HepG2 (cell line): ENCODE measurements around the gene HS6ST2. TPM values are rescaled to one million over a fixed set of nuclear protein-coding genes. Genes with fewer than 3 reads are reported as not detected.

ENCODE experiments used
- ATAC-seq: fragments of 200-7000 bp; cut with Tn5 transposase; 3 replicates; pipeline ENCODE4 v1.9.1; 2020; ENCODE audit warnings: mild to moderate bottlenecking, moderate library complexity
- BruUV-seq: library from RNA; stranded (reverse); fragments of 400-500 nt; replicated peaks from 2 replicates; lab custom pipeline; 2021; lab: Mats Ljungman, UMichigan
- CTCF ChIA-PET: fragments of 300-600 bp; formaldehyde crosslinking; extraction: SDS; loops from one replicate; lab custom pipeline; 2021; ENCODE audit warnings: low total read pairs, inconsistent platforms, low intra/inter-chr PET ratio; lab: Yijun Ruan, JAX
- POLR2A ChIA-PET: fragments of 350-600 bp; sonication (Branson Sonifier 250); formaldehyde crosslinking; loops from one replicate; lab custom pipeline; 2020; ENCODE audit warnings: antibody characterized with exemption, inconsistent platforms; lab: Yijun Ruan, JAX
- DNase-seq: peaks from one replicate; pipeline ENCODE4 v3.0.0-alpha.2; 2015; ENCODE audit warnings: low spot score
- FAIRE-seq: peaks from 3 replicates; lab custom pipeline; 2011; peaks lifted over from hg19 to GRCh38; lab: Jason Lieb, UNC
- H2AFZ ChIP-seq: one replicate; pipeline ENCODE4 v1.6.1; 2011; ENCODE audit warnings: low read length, inconsistent platforms
- H3K27ac ChIP-seq: fragments of 300-600 bp; 3 replicates; pipeline ENCODE4 v1.8.0; 2011; ENCODE audit warnings: mixed run types, mild to moderate bottlenecking, mixed read lengths, low read length, inconsistent platforms; ENCODE audit not compliant: insufficient read depth; ENCODE audit errors: extremely low read length
- H3K27me3 ChIP-seq, 2 experiments: fragments of 200-600 bp in 1 of 2; 2 replicates in 1 of 2; 3 replicates in 1 of 2; pipeline versions ENCODE4 v1.6.0 to v1.8.0; 2011; ENCODE audit warnings: low read length in 2 of 2, mild to moderate bottlenecking in 2 of 2, moderate library complexity in 2 of 2, inconsistent platforms in 1 of 2; ENCODE audit not compliant: insufficient read depth in 2 of 2, control insufficient read depth in 1 of 2
- H3K36me3 ChIP-seq, 2 experiments: fragments of 200-600 bp in 1 of 2; replicated peaks in 1 of 2; 2 replicates in 1 of 2; 3 replicates in 1 of 2; pipeline versions ENCODE4 v1.5.1 to v1.8.0; 2011; ENCODE audit warnings: low read length in 2 of 2, inconsistent platforms in 1 of 2; ENCODE audit not compliant: insufficient read depth in 2 of 2, control insufficient read depth in 1 of 2
- H3K4me1 ChIP-seq: 2 replicates; pipeline ENCODE4 v1.5.1; 2012; ENCODE audit warnings: low read length, inconsistent platforms; ENCODE audit not compliant: insufficient read depth
- H3K4me2 ChIP-seq: 2 replicates; pipeline ENCODE4 v1.6.0; 2011; ENCODE audit warnings: low read depth, low read length, inconsistent platforms
- H3K4me3 ChIP-seq, 3 experiments: fragments of 200-600 bp in 1 of 3; sonication (generic), shearing (Covaris generic) in 1 of 3; replicated peaks in 1 of 3; 2 replicates each; pipeline ENCODE4 v1.5.1; 2011 to 2016; ENCODE audit warnings: low read length in 3 of 3, inconsistent platforms in 2 of 3, low read depth in 2 of 3, mild to moderate bottlenecking in 2 of 3, control low read depth in 1 of 3, mixed read lengths in 1 of 3; ENCODE audit not compliant: insufficient read depth in 1 of 3
- H3K79me2 ChIP-seq: one replicate; pipeline ENCODE4 v1.6.1; 2011; ENCODE audit warnings: low read length, inconsistent platforms; ENCODE audit not compliant: insufficient read depth
- H3K9ac ChIP-seq: 2 replicates; pipeline ENCODE4 v1.6.0; 2011; ENCODE audit warnings: mild to moderate bottlenecking, low read depth, low read length, inconsistent platforms; ENCODE audit not compliant: insufficient read depth
- H3K9me3 ChIP-seq: 2 replicates; pipeline ENCODE4 v1.5.1; 2012; ENCODE audit warnings: mild to moderate bottlenecking, low read length
- H4K20me1 ChIP-seq: 2 replicates; pipeline ENCODE4 v1.6.0; 2011; ENCODE audit warnings: inconsistent platforms, mild to moderate bottlenecking, low read length, moderate library complexity; ENCODE audit not compliant: insufficient read depth
- GFI1 ChIP-seq: sonication (generic); formaldehyde crosslinking; IDR thresholded peaks from 2 replicates; pipeline ENCODE4 v1.5.0; 2020; ENCODE audit warnings: missing genetic modification reagents, mild to moderate bottlenecking, borderline replicate concordance
- RCOR2 ChIP-seq: IDR thresholded peaks from 2 replicates; pipeline ENCODE4 v1.6.1; 2016; ENCODE audit warnings: missing biosample characterization, missing genetic modification reagents
- RELA ChIP-seq: sonication (generic); formaldehyde crosslinking; IDR thresholded peaks from 2 replicates; pipeline ENCODE4 v1.4.0; 2020; ENCODE audit warnings: missing genetic modification reagents
- SIN3B ChIP-seq: fragments of 150-350 bp; IDR thresholded peaks from 2 replicates; pipeline ENCODE4 v1.6.1; 2014; ENCODE audit warnings: low read length
- TBP ChIP-seq: sonication (generic); formaldehyde crosslinking; IDR thresholded peaks from 2 replicates; pipeline ENCODE4 v1.5.0; 2020; ENCODE audit warnings: missing genetic modification reagents
- TEAD2 ChIP-seq: sonication (generic); formaldehyde crosslinking; IDR thresholded peaks from 2 replicates; pipeline ENCODE4 v1.9.0; 2021; ENCODE audit warnings: missing genetic modification reagents
- ZEB1 ChIP-seq: IDR thresholded peaks from 2 replicates; pipeline ENCODE4 v1.6.1; 2012; ENCODE audit warnings: mild to moderate bottlenecking, low read depth, inconsistent platforms; ENCODE audit not compliant: insufficient replicate concordance
- ZFAT ChIP-seq: sonication (generic); formaldehyde crosslinking; conservative IDR thresholded peaks from 2 replicates; pipeline ENCODE4 v1.8.1; 2023; ENCODE audit warnings: missing genetic modification reagents, inconsistent platforms
- ZNF34 ChIP-seq: sonication (generic); formaldehyde crosslinking; IDR thresholded peaks from 2 replicates; pipeline ENCODE4 v1.4.0; 2020; ENCODE audit warnings: mild to moderate bottlenecking, missing genetic modification reagents, borderline replicate concordance
- ZNF7 ChIP-seq: IDR thresholded peaks from 2 replicates; pipeline ENCODE4 v1.6.1; 2016; ENCODE audit warnings: missing biosample characterization, missing genetic modification reagents
- ZNF766 ChIP-seq: sonication (generic); formaldehyde crosslinking; IDR thresholded peaks from 2 replicates; pipeline ENCODE4 v1.5.0; 2020; ENCODE audit warnings: missing genetic modification reagents, borderline replicate concordance
- WGBS: methylation state at CpG from one replicate; pipeline ENCODE4 v1.1.6; 2017; ENCODE audit warnings: low lambda C conversion rate; 5-methylcytosine and 5-hydroxymethylcytosine counted together
- in situ Hi-C: cut with HindIII; loops from 2 replicates; pipeline ENCODE4 v1.10.0; 2017; ENCODE audit warnings: low pct_unique_long_range_greater_than_20kb; ENCODE audit not compliant: extremely low pct_ligation_motif_present
- intact Hi-C: fragments of 100-400 bp; cut with micrococcal nuclease; formaldehyde crosslinking; loops from one replicate; pipeline ENCODE4 v1.10.0; 2022; ENCODE audit not compliant: unreplicated experiment
- polyA plus RNA-seq, 8 experiments: library from polyadenylated mRNA; depleted of rRNA in 3 of 8; stranded (reverse) in 7 of 8; unstranded in 1 of 8; fragments of >200 nt; fragmentation: Illumina TruSeq in 4 of 8; extraction: Trizol in 4 of 8; gene quantifications; 2 replicates each; pipeline versions ENCODE4 v1.2.1 to v1.2.3, GENCODE V29; 2011 to 2016; ENCODE audit warnings: low read depth in 4 of 8, missing spikeins in 1 of 8, mixed read lengths in 1 of 8; ENCODE audit not compliant: insufficient read depth in 1 of 8
- total RNA-seq, 5 experiments: library from RNA; depleted of rRNA; stranded (reverse); fragments of >200 nt; fragmentation: Illumina TruSeq; extraction: Trizol; gene quantifications; 2 replicates each; pipeline ENCODE4 v1.2.3, GENCODE V29; 2016; ENCODE audit warnings: low read depth in 1 of 5
- TF ChIP-seq, protein P1 (sequence below): sonication (generic); formaldehyde crosslinking; conservative IDR thresholded peaks from 2 replicates; pipeline ENCODE4 v1.8.0; 2022; ENCODE audit warnings: low read depth, missing genetic modification reagents
- TF ChIP-seq, protein P2 (sequence below): sonication (generic); formaldehyde crosslinking; IDR thresholded peaks from 2 replicates; pipeline ENCODE4 v1.4.0; 2020; ENCODE audit warnings: mild to moderate bottlenecking, low read depth, missing genetic modification reagents
- TF ChIP-seq, protein P3 (sequence below): IDR thresholded peaks from 2 replicates; pipeline ENCODE4 v1.6.1; 2016; ENCODE audit warnings: mild to moderate bottlenecking, missing biosample characterization, missing genetic modification reagents
- TF ChIP-seq, protein P4 (sequence below), 2 experiments: sonication (generic) in 1 of 2; formaldehyde crosslinking in 1 of 2; IDR thresholded peaks; 2 replicates each; pipeline versions ENCODE4 v1.4.0 to v1.6.1; 2018 to 2020; ENCODE audit warnings: missing genetic modification reagents in 2 of 2, borderline replicate concordance in 1 of 2, low read depth in 1 of 2, mild to moderate bottlenecking in 1 of 2, missing biosample characterization in 1 of 2

HS6ST2 gene
- total and polyA plus RNA-seq, 2 of the 13 experiments (the other 11 are each of a cell fraction or from before 2014, with no cell fraction given): 0.05 TPM; not detected in 1

DNA sequence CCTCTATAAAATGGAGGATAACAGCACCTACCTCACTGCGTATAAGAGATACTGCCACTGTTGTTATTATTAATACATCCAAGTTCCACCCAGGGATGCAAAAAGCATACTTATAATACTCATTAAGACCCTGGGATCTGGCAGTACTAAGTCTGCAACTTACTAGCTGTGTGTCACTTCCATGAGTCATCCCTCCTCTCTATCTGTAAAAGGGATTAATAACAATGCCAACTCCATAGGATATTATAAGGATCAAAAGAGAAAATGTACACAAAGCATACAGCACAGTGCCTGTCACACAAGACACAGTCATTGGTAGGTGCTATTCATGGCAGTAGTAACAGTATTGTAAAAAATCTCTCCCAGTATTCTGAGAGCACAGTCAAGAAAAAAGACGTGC, 216.7 kb downstream of the HS6ST2 start:
- POLR2A ChIA-PET: no interaction called here

More for the DNA sequence above, 216.7 kb downstream of the HS6ST2 start:
- intact Hi-C loops (no loop called here), in situ Hi-C loops (loop anchor here (25.0 kb wide), 1 partner anchor 446 kb away; no protein-coding TSS in a partner anchor)
- BruUV-seq: no TSS peak
- no peaks in the 10 kb centered on the region for H3K27me3 ChIP-seq
- FAIRE-seq: no peak
- H3K4me3 ChIP-seq: no peak overlapping the region
- H3K4me2 ChIP-seq: no peak overlapping the region
- no peak for TF ChIP-seq ZFAT (CRISPR knock-in tag)
- TF ChIP-seq, protein P1, sequence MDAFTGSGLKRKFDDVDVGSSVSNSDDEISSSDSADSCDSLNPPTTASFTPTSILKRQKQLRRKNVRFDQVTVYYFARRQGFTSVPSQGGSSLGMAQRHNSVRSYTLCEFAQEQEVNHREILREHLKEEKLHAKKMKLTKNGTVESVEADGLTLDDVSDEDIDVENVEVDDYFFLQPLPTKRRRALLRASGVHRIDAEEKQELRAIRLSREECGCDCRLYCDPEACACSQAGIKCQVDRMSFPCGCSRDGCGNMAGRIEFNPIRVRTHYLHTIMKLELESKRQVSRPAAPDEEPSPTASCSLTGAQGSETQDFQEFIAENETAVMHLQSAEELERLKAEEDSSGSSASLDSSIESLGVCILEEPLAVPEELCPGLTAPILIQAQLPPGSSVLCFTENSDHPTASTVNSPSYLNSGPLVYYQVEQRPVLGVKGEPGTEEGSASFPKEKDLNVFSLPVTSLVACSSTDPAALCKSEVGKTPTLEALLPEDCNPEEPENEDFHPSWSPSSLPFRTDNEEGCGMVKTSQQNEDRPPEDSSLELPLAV (CRISPR knock-in tag): no peak
- TF ChIP-seq RCOR2: no peak
- TF ChIP-seq, protein P2, sequence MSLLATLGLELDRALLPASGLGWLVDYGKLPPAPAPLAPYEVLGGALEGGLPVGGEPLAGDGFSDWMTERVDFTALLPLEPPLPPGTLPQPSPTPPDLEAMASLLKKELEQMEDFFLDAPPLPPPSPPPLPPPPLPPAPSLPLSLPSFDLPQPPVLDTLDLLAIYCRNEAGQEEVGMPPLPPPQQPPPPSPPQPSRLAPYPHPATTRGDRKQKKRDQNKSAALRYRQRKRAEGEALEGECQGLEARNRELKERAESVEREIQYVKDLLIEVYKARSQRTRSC (CRISPR knock-in tag): no peak
- TF ChIP-seq, protein P3, sequence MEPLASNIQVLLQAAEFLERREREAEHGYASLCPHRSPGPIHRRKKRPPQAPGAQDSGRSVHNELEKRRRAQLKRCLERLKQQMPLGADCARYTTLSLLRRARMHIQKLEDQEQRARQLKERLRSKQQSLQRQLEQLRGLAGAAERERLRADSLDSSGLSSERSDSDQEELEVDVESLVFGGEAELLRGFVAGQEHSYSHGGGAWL (CRISPR knock-in tag): no peak
- TF ChIP-seq SIN3B: no peak
- TF ChIP-seq GFI1: no peak
- TF ChIP-seq ZNF766: no peak
- no peak for TF ChIP-seq TEAD2 (CRISPR knock-in tag)
- no peak for TF ChIP-seq ZNF34 (CRISPR knock-in tag)
- no peak for TF ChIP-seq ZEB1
- TF ChIP-seq TBP: no peak
- no peak for TF ChIP-seq ZNF7 (CRISPR knock-in tag)
- TF ChIP-seq, protein P4, sequence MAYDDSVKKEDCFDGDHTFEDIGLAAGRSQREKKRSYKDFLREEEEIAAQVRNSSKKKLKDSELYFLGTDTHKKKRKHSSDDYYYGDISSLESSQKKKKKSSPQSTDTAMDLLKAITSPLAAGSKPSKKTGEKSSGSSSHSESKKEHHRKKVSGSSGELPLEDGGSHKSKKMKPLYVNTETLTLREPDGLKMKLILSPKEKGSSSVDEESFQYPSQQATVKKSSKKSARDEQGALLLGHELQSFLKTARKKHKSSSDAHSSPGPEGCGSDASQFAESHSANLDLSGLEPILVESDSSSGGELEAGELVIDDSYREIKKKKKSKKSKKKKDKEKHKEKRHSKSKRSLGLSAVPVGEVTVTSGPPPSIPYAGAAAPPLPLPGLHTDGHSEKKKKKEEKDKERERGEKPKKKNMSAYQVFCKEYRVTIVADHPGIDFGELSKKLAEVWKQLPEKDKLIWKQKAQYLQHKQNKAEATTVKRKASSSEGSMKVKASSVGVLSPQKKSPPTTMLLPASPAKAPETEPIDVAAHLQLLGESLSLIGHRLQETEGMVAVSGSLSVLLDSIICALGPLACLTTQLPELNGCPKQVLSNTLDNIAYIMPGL (CRISPR knock-in tag; IDR thresholded peaks at IDR 0.05; ENCODE audit: borderline replicate concordance in 1 of 2, low read depth in 1 of 2): no peak
- TF ChIP-seq RELA: no peak
- TF ChIP-seq, all 625 proteins: peak for 0
- Histone ChIP-seq H2AFZ (no peak overlapping the region), H4K20me1 (no peaks in the 10 kb centered on the region), H3K27ac (no peak overlapping the region), H3K4me1 (no peaks in the 10 kb centered on the region), H3K79me2 (no peaks in the 10 kb centered on the region), H3K9ac (no peak overlapping the region), H3K9me3 (no peaks in the 10 kb centered on the region), H3K36me3 (no peaks in the 10 kb centered on the region)
- ATAC-seq (no peak), DNase-seq (no peak)
- CTCF ChIA-PET: no interaction called here
- WGBS: 13% methylated on average over 2 of the region's 2 CpGs
